GM12874 (cell line): Measurements from ENCODE around the gene TMEM50B.

ENCODE experiments used
- CTCF ChIP-seq: IDR thresholded peaks from 2 replicates; pipeline ENCODE4 v1.5.1; 2011; ENCODE audit warnings: low read depth, mild to moderate bottlenecking, control low read depth, low read length, moderate library complexity; ENCODE audit not compliant: insufficient read depth

TMEM50B gene

DNA sequence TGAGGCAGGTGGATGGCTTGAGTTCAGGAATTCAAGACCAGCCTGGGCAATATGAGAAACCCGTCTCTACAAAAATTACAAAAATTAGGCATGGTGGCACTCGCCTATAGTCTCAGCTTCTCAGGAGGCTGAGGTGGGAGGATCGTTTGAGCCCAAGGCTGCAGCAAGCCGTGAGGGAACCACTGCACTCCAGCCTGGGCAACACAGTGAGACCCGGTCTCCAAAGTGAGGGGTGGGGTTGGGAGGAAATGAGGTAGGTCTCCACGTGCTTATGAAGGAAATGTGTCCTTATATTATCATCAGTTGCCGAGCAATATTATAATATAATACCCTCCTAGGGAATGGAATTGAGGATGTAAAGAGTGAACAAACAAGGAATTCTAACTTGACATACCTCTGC lies 2.7 kb downstream of the TMEM50B start:
- no peak for TF ChIP-seq CTCF

DNA sequence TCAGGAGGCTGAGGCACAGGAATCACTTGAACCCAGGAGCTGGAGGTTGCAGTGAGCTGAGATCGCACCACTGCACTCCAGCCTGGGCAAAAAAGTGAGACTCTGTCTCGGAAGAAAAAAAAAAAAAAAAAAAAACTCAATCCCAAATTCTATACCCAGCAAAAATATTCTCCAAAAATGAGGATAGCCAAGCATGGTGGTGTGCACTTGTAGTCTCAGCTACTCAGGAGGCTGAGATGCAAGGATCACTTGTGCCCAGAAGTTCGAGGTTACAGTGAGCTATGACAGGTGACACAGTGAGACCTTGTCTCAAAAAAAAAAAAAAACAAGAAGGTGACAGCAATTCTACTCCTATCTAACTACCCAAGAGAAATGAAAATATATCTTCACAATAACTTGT lies 6.4 kb downstream of the TMEM50B start:
- no peak for TF ChIP-seq CTCF

DNA sequence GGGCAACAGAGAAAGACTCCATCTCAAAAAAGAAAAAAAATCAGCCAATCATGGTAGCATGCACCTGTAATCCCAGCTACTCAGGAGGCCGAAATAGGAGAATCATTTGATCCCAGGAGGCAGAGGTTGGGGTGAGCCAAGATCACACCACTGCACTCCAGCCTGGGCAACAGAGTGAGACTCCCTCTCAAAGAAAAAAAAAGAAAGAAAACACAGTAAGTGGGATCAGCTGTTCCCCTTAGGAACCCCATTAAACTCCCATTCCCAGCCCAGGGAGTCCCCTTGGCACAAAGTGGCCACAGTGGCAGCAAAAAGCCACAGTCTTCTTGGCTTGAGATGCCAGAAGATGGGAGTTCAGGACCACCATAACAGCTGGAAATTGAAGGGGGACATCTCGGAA lies 9.1 kb downstream of the TMEM50B start:
- no peak for TF ChIP-seq CTCF

DNA sequence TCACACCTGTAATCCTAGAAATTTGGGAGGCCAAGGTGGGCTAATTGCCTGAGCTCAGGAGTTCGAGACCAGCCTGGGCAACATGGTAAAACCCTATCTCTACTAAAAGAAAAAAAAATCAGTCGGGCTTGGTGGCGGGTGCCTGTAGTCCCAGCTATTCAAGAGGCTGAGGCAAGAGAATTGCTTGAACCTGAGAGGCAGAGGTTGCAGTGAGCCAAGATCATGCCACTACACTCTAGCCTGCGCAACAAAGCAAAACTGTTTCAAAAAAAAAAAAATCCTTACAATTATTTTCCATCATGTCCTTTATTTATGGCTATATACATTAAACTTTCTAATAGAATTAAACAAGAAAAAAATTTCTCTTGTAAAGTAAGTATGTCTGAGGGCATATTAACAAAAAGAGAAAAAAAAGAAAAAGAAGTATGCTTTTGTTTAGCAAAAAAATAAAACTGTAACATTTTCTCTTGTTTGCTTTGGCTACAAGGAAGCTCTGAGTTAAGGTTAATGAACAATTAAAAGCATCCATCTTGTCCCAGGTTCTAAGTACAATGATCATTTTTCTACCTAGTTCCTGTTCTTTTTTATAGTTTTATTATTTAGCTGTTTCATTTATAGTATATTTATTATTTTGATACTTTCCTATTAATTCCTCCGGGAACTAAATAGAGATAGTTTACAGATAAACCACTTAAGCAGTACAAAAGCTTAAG lies 18.1 kb downstream of the TMEM50B start:
- TF ChIP-seq CTCF: no peak

GRCh38 chr21:33458861-33459260 lies 20.9 kb downstream of the TMEM50B start:
- TF ChIP-seq CTCF: no peak

DNA sequence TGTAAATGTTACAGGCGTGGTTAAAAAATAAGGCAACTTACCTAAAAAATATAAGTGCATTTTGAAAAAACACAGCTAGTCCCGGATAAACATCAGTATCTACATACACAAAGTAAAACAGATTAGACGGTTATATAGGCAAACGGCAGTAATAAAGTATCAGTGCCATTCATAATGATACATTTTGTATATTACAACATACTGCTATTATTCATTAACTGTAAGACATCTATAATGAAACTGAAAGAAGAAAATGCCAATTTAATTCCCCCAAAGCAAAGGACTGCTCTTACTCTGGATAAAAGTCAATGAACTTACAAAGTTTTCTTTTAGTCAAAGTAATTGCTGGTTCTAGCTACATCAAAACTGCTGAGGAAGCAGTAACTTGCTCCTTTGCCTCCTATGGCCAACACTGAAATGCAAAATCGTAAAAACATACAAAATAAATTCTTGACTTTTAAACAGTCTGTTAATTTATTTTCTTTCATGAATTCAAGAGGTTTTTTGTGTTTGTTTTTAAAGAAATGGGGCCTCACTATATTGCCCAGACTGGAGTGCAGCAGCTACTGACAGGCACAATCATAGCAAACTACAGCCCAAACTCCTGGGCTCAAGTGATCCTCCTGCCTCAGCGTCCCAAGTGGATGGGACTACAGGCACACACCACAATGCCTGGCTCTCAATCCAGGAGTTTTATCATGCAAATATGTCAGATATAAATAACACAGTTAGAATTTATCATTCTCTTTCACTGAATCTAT lies 23.9 kb downstream of the TMEM50B start:
- TF ChIP-seq CTCF: no peak

DNA sequence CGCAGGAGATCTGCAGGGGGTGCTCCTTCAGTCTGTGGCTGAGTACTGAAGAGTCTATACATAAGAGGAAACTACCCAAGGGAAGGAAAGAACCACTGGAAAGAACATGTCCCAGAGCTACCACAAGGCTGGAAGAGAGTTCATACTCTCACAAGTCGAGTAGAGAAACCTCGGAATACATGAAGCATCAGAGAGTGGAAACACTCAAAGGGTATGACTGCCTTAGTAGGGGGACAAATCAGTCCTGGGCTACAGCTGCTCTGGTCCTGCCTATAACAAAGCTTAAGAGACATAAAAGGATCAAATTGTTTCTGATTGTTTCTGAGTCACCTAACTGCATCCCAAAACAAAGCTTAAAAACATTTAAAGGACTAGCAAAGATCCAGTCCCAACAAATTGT lies 27.4 kb downstream of the TMEM50B start:
- TF ChIP-seq CTCF: no peak
